Activated naive CD4-positive, alpha-beta T cell (primary cell): ENCODE results near the gene SRSF10.
A peak's percentile ranks its signal among the peaks of the same experiment; 100 is the strongest.
"Not testable (repeated sequence)": the region's sequence is repeated elsewhere in the genome, so short reads cannot be mapped to it uniquely, and the experiment has no call there.

Experiments
- DNase-seq, 4 experiments: peaks; one replicate each; lab custom pipeline; 2025; lab: John Stamatoyannopoulos, UW

Gene SRSF10

DNA sequence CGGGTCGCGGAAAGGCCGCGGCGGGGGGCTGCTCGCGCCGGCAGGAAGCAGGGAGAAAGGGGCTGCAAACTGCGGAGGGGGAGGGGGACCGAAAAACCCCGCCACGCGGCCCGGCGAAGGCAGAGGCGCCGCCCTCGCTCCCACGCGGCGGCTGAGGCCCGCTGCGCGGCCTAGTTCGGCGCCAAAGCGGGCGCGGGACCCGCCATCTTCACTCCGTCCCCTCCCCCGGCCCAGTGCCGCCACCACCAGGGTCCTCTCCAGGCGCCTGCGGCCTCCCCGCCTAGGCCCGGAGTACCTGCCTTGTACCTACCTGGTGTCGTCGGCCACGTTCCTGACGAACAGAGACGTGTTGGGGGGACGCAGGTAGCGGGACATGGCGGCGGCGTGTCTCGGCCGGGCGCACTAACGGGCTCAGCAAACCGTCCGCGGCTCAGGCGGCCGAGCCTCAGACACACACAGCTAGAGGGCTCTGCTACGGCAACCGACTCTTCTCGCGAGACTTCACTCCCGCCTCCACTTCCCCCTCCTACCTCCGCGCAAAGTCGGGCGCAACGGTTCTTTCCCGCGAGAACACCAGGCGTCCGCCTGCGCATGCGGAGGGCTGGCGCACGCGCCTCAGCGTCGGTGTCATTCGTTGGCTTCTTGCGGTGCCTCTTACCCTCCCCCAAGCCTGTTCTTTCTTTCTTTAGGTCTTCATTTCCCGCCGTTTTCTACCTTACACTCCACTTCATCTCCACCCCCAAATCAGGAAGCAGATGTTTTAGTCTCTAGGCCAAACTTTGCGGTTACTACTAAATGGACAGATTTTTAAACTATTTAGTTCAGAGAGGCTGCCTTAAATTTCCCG lies at the start of gene SRSF10:
Gene SRSF10, minus strand, starts transcription at position 447 of the 847 bp plus-strand sequence. Its CDS starts 72 bp downstream, at position 375.
- DNase-seq = peak; percentile 90 to 95 (median 93)

DNA sequence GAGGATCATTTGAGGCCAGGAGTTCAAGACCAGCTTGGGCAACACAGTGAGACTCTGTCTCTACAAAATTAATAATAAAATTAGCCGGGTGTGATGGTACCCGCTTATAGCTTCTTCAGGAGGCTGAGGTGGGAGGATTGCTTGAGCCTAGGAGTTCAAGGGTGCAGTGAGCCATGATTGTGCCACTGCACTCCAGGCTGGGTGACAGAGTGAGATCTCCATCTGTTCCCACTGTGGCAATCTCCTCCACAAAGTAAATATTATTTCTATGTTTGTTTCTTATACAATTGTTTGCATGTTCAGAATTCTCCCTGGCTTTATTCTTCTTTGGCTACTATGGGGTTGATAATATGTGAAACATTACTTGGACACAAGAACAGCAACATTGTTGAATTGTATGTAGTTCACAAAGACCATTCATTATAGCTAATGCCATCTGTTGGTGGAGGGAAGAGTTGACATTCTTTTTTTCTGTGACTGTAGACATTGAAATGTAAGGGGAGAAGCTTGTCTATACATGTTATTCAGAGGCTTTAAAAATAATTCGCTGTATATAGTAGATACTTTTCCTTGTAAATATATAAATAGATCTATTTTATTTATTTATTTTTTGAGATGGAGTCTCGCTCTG lies 47.8 kb upstream of the SRSF10 start:
- DNase-seq = no peak

DNA sequence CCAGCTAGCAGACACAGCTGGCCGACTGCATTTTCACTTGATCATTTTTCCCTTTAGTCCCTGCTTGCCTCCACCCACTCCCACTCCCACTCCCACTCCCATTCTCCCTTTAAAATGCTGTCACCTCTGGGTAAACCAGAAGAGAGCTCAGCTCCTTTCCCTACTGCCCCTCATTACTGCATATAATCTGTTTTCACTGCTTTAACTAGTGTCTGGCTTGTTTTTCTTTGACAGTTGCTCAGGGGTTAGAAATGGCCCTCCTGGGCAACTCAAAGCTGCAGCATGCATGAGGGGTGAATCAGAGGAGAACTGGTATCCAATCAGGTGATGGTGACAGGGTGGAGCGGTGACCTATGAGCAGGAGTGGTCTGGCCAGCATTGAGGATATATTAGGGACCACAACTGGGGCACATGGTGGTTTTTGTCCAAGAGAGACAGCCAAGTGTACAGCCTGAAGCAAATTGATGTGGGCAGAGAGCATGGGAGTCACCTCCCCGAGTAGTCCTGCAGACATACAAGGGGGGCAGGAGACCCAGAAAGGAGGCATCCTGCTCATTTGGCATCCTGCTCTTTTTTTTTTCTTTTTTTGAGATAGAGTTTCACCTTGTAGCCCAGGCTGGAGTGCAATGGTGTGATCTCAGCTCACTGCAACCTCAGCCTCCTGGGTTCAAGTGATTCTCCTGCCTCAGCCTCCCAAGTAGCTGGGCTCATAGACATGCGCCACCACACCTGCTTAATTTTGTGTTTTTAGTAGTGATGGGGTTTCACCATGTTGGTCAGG lies 42.6 kb upstream of the SRSF10 start:
- no peak for DNase-seq

DNA sequence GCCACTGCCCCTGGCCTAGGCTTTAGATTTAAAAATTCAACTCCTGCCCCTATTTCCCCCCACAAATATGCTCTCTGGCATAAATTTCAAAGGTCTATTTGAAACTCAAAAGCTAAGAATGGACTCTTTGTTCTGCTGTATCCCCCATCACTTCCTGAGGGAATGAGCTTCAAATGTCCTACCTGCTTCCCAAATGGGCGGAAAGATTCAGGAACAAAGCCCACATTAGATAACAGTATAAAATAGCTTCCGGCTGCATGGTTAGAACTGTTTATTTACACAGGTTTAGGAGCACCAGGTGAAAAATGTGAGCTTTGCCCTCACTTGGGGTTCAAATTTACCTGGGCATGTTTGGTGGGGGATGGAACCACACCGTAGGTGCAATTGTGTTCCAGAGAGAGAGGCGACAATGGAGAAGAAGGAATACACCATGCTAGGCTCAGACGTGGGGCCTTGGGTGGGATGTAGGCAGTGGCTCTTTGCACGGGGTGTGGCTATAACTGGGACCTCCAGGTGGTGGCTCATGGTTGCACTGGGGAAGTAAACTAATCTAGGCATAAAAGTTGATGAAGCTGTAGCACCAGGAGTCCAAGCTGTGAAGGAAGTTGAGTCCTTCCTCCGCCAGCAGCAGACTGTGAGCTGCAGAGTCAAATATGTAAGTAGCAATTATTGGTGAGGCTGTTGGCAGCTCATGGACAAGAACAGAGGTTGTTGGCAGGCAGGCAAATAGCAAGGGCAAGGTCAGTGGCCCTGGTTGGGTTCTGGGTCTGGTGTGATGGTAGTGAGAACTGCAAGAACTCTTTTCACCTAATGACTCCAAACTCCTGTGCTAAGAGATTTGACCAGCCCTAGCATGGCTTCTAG lies 41.5 kb upstream of the SRSF10 start:
- no peak for DNase-seq

DNA sequence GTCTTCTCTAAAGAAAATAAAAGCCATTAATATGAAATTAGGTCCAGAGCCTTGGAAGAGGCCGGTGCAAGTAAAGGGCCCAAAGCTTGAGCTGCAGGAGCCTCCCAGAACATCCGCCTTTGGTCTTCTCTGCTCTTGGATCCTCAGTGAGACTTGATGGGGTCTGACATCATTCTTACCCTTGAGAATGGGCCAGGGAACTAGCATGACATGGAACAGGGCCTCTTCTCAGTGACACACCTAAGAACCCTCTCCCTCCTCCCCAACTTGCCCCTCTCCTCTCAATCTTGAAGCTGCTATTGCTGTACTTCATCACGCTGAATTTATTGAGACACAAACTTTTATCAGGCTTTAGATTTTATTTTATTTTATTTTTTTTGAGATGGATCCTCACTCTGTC lies 40.3 kb upstream of the SRSF10 start:
- DNase-seq = no peak

DNA sequence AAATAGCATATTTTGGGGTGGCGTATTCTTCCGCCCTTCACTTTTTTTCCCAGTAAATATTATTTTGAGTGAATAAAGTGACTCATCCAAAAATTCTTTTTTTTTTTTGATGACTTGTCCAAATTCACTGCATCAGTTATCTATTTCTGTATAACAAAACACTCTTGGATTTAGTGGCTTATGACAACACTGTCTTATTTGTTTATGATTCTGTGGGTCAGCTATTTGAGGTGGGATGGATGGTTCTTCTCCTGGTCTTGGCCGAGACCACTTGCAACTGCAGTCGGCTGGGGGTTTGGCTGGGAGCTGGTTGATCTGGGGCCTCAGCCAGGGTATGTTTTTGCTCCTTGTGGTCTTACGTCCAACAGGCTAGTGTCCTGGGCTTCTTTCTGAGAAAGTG lies 39.9 kb upstream of the SRSF10 start:
- DNase-seq = no peak

DNA sequence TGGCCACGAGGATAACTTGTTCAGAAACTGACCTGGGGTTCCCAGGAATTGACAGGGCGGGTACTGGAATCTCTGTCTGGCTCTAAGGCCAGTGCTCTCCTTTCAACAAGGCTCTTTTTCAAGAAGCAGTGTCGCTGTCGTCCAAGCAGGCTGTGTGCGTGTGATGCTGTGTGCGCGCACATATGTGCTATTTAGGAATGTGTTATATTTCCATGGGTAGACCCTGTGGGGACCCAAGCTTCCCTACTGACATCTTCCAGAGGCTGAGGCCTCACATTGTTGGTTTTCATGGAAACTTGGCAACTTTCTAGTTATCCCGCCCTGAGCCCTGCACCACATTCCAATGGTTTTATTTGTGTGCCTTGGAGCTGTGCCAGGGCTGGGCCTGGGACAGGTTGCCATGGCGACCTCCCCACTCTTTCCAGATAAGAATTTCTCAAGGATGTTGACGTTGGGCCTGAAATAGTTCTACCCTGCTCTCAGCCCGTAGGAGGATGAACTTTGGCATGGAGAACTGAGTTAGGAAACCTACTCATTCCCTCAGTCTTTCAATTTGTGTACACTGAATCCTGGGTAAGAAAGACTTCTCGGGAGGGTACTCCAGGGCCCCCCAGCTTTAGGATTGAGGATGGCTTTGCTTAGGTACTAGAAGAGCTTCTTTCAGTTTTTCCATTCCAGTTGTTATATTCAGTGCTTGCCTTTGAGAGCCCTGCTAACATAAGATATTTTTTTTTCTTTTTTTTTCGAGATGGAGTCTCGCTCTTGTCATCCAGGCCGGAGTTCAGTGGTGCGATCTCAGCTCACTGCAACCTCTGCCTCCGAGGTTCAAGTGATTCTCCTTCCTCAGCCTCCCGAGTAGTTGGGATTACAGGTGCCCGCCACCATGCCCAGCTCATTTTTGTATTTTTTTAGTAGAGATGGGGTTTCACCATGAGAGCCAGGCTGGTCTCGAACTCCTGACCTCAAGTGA lies 38.8 kb upstream of the SRSF10 start:
- no peak for DNase-seq

DNA sequence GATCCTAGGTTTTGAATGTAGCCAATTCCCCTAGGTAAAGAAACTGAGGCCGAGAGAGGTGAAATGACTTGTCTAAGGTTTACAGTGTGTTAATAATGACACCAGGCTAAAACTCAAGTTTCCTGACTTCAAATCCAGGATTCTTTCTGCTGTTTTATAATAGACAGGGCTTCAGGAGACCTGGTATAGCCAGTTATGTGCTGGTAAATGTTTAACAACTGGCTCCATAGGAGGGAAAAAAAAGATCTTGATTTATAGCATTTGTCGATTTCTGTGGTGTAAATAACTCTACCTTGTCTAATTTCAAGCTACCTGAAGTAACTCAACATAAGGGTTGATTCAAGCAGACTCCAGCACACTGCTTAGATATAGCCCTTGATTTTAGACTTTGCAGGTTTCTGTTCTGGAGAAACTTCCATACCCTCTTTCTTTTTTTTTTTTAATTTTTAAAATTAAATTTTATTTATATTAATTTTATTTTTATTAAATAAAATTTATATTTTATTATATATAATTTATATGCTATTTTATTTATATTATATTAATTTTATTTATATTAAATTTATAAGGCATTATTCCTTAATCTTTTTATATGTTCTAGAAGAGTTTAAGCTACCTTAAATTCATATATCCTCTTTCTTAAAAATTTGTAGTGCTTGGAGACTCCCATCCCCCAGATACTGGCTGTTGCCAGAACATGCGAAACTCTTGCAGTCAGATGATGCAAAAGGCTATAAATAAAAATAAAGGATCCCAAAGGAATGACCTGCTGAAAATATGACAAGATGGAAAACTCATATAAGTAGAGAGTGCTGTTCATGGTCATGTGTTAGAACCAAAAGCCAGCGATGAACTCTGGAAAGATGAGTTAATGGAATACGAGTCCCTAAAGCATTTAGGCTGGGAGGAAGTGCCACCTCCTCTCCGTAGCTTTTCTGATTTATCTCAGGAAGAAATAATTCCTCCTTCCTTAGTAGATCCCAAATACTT lies 35.4 kb upstream of the SRSF10 start:
- no peak for DNase-seq

DNA sequence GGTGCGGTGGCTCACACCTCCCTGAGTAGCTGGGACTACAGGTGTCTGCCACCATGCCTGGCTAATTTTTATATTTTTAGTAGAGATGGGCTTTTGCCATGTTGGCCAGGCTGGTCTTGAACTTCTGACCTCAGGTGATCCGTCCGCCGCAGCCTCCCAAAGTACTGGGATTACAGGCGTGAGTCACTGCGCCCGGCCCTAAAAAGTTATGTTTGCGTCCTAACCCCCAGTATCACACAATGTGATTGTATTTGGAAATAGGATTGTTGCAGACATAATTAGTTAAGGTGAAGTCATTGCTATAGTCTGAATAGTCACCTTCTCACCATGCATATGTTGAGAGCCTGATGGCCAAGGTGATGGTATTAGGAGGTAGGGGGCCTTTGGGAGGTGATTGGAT lies 32.8 kb upstream of the SRSF10 start:
- not testable (repeated sequence) for DNase-seq

DNA sequence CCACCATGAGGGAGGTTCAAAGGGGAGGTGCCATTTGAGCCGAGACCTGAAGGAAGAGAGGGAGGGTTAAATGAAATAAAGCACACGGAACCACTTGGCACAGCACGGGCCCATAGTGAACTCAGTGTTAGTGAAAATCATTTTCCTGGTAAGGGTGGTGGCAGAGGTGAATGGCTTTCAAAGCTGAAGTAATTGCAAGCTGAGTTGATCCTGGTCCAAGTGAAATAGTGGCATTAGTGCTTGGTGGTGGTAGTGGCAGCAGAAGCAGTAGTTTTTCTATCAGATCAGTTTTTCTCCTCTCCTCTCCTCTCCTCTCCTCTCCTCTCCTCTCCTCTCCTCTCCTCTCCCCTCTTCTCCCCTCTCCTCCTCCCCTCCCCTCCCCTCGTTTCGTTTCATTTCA lies 30.5 kb upstream of the SRSF10 start:
- DNase-seq = no peak

DNA sequence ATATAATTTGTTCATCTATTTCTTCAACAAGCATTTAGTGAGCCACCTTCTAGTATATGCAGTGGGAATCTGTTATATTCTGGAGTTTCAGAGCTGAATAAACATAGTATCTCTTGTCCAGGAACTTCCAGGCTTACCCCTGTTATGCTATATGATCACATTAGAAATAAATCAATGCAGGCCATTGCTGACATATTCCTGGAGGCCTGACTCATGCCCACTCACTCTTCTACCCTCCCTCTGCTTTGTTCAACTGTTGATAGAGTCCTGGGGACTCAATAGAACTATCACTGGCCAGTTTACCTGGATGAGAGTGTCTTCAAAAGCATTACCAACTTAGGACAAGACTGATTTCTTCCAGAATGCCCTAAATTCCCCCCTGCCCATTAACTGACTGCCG lies 29.3 kb upstream of the SRSF10 start:
- no peak for DNase-seq

DNA sequence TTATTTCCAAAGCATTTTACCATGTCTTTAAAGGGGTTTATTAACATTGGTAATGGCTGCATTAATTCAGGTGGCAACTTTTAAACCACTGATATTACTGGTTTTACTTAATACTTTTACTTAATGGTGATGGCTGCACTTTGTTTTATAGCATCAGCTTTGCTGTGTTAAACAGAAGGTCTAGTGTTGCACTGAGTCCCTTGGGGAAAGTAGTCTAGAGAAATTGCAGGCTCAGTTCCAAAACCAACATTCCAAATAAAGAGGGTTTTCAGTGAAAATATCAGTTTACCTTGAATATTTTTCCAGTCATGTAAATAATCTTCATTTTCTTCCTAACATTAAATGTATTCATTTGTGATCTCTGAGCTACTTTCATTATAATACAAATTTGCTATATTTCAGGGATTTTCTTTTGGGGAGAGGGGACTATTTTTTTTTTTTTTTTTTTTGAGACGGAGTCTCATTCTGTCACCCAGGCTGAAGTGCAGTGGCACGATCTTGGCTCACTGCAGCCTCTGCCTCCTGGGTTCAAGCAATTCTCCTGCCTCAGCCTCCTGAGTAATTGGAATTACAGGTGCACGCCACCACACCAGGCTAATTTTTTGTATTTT lies 28.6 kb upstream of the SRSF10 start:
- DNase-seq = not testable (repeated sequence)

DNA sequence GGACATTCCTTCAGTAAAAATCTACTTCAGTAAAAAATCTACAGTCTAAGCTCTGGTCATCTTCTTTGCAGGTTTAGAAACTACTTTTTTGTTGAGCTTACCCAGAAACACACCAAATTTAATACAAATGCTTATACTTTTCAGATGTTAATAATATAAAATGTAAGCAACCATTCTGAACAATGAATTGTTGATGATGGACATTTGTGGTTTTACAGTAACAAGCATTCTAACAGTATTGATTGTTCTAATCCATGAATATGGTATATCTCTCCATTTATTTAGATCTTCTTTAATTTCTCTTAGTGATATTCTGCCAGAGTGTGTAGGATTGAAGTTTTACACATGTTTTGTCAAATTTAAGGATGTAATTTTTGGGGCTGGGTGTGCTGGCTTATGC lies 27.0 kb upstream of the SRSF10 start:
- DNase-seq = no peak

DNA sequence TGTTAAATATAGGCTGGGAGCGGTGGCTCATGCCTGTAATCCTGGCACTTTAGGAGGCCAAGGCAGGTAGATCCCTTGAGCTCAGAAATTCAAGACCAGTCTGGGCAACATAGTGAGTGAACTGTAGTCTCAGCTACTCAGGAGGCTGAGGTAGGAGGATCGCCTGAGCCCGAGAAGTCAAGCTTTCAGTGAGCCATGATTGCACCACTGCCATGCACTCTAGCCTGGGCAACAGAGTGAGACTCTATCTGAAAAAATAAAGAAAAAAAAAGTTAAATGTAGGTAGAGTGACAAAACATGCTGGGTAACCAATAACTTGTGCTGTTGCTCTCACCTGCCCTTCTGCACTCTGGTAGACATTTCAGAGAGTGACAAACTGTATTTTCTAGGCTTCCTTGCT lies 25.0 kb upstream of the SRSF10 start:
- DNase-seq = no peak

DNA sequence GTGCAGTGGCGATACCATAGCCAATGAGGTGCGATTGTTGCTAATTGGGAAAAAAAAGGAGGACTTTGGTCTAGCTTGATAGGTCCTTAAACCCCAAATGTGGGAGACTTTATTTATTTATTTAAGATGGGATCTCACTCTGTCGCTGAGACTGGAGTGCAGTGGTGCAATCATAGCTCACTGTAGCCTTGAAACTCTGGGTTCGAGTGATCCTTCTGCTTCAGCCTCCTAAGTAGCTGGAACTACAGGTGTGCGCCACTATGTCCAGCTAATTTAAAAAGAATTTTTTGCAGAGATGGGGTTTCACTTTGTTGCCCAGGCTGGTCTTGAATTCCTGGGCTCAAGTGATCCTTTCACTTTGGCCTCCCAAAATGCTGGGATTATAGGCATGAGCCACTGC lies 24.0 kb upstream of the SRSF10 start:
- DNase-seq = no peak

DNA sequence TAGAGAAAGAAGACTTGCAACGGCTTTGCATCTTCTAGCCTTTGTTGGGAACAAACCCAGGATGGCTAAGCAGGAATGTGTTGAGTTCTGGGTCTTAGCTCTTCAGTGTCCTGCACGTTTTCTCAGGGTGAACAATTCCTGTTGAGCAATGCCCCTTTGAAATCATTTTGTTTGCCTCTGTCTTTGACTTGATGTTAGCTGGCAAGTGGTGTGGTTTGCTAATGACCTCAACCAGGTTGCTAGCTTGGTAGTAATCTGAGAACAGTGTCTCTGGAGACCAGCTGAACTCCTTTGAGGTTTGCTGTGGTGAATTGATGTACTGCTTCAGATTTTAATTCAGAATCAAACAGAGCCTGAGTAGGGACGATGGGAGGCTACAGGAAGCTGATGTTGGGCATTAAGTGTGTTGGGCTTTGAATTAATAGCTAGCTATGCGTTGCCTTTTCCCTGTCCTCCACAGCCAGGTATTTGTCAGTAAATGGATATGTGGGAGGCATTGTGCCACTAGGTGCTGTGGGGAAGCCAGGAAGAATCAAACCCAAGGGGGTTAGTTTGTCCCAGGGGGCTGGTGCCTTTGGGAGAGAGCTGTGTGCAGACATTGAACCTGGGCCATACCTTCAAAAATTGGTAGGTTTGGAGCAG lies 23.3 kb upstream of the SRSF10 start:
- DNase-seq = no peak

DNA sequence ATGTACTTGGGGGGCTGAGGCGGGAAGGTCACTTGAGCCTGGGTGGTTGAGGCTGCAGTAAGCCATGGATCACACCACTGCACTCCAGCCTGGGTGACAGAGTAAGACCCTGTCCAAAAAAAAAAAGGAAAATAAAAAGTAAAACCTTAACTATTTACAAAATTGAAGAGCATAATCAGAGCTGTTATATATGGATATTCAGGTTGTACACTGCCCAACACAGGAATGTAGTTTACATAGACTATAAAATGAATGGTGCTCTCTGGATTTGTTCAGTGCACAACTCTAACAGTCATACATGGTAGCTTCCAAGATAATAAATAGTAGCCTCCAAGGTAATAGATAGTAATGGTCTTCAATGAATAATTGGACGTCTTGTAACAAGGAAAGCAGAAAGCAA lies 22.6 kb upstream of the SRSF10 start:
- DNase-seq = no peak

DNA sequence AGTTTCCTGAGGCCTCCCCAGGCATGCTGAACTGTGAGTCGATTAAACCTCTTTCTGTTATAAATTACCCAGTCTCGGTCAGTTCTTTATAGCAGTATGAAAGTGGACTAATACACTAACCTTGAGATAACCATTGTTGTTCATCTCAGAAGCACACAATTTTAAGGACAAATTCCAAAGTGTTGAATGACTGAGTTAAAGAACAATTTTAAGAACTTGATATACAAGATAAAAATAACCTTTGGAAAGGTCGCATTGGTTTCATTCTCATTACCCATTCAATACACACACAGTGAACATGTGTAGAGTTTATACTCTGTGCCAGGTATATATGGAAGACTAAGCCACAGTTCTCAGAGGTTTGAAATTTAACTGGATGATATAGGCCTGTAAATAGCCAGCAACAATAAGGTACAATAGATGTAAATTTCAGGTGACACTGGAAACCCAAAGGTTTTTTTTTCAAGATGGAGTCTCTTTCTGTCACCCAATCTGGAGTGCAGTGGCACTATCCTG lies 19.1 kb upstream of the SRSF10 start:
- DNase-seq = no peak
